HFFc6 (cell line): ENCODE results near the gene CNTN5. TPM values are rescaled to one million over a fixed set of nuclear protein-coding genes. Genes with fewer than 3 reads are reported as not detected.
"Not testable (repeated sequence)": the region's sequence is repeated elsewhere in the genome, so short reads cannot be mapped to it uniquely, and the experiment has no call there.

Experiments used
- DNase-seq: peaks from one replicate; pipeline ENCODE4 v3.0.0-alpha.2; 2018
- H3K27ac Mint-ChIP-seq: 2 replicates; pipeline ENCODE4 v1.8.0; 2020; ENCODE audit warnings: mild to moderate bottlenecking, mixed read lengths
- H3K27me3 Mint-ChIP-seq: 2 replicates; pipeline ENCODE4 v1.8.0; 2021; ENCODE audit warnings: mild to moderate bottlenecking, moderate library complexity, mixed read lengths; ENCODE audit not compliant: insufficient read depth
- H3K36me3 Mint-ChIP-seq: 2 replicates; pipeline ENCODE4 v1.8.0; 2021; ENCODE audit warnings: low read depth, mixed read lengths
- H3K4me1 Mint-ChIP-seq: 2 replicates; pipeline ENCODE4 v1.8.0; 2020; ENCODE audit warnings: low read depth, mixed read lengths
- H3K4me3 Mint-ChIP-seq: 2 replicates; pipeline ENCODE4 v1.8.0; 2020; ENCODE audit warnings: mild to moderate bottlenecking, moderate library complexity, mixed read lengths
- H3K9me3 Mint-ChIP-seq: 2 replicates; pipeline ENCODE4 v1.8.0; 2020; ENCODE audit warnings: mild to moderate bottlenecking, mixed read lengths
- total RNA-seq, 6 experiments: library from RNA; stranded (reverse); fragmentation: NEBNext Ultra II Directional; extraction: Animal tissue kit (Norgen Biotek cat#: 25700); gene quantifications; 2 replicates in 1 of 6; 3 replicates in 5 of 6; pipeline ENCODE4 v1.2.3, GENCODE V29; 2021
- TF ChIP-seq, protein P1 (sequence below): fragments of 200-600 bp; sonication (generic); IDR thresholded peaks from 2 replicates; pipeline ENCODE4 v1.5.0; 2021; ENCODE audit warnings: antibody characterized with exemption, mild to moderate bottlenecking

CNTN5 gene
- total RNA-seq, 6 experiments from 2014 or later, result not detected

DNA sequence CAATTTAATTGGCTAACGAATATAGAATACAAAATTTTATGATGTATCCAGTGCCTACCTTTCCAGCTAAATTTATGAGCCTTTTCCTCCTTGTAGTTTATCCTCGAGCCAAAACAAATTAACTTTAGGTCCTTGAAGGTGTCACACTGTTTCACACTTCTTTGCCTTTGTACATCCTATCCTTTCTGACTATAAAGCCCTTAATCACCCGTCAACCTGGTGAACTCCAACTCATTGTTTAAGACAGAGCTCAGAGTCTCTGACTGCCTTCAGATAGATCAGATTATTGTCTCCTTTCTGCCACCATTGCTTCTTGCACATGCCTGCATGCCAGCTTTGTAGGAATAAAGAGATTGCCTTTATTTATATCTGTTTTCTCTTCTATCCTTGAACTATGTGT, 58.8 kb downstream of the CNTN5 start:
- H3K27ac Mint-ChIP-seq, result no peak overlapping the region
- no peaks in the 10 kb centered on the region for H3K4me1 Mint-ChIP-seq
- no peak for DNase-seq
- TF ChIP-seq, protein P1, sequence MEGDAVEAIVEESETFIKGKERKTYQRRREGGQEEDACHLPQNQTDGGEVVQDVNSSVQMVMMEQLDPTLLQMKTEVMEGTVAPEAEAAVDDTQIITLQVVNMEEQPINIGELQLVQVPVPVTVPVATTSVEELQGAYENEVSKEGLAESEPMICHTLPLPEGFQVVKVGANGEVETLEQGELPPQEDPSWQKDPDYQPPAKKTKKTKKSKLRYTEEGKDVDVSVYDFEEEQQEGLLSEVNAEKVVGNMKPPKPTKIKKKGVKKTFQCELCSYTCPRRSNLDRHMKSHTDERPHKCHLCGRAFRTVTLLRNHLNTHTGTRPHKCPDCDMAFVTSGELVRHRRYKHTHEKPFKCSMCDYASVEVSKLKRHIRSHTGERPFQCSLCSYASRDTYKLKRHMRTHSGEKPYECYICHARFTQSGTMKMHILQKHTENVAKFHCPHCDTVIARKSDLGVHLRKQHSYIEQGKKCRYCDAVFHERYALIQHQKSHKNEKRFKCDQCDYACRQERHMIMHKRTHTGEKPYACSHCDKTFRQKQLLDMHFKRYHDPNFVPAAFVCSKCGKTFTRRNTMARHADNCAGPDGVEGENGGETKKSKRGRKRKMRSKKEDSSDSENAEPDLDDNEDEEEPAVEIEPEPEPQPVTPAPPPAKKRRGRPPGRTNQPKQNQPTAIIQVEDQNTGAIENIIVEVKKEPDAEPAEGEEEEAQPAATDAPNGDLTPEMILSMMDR, result no peak
- no peak overlapping the region for H3K4me3 Mint-ChIP-seq
- no peaks in the 10 kb centered on the region for H3K36me3 Mint-ChIP-seq
- H3K27me3 Mint-ChIP-seq, result no peaks in the 10 kb centered on the region
- H3K9me3 Mint-ChIP-seq, result peaks cover 11% of the 10 kb centered on the region

DNA sequence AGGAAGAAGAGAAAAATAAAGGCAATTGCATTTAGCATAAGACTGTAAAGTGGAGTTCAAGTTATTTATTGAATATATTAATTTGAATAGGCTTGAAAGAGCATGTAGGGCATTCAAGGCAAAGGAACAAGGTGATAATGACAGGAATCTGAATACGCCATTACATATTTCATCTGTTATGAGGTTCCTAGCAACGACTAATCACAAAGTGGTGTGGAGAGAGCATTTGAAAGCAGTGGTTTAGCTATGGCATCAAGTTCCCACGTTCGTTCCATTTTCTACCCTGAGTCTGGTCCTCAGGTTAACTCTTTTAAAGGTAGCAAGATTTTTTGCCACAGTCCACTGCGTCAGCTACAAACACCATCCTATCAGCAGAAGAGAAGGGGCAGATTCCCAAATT, 59.4 kb downstream of the CNTN5 start:
- Mint-ChIP-seq H3K4me1 (no peaks in the 10 kb centered on the region), H3K27ac (no peak overlapping the region), H3K4me3 (no peak overlapping the region), H3K27me3 (no peaks in the 10 kb centered on the region), H3K36me3 (no peaks in the 10 kb centered on the region), H3K9me3 (peaks cover 11% of the 10 kb centered on the region)
- DNase-seq, result no peak
- TF ChIP-seq, protein P1, result no peak

DNA sequence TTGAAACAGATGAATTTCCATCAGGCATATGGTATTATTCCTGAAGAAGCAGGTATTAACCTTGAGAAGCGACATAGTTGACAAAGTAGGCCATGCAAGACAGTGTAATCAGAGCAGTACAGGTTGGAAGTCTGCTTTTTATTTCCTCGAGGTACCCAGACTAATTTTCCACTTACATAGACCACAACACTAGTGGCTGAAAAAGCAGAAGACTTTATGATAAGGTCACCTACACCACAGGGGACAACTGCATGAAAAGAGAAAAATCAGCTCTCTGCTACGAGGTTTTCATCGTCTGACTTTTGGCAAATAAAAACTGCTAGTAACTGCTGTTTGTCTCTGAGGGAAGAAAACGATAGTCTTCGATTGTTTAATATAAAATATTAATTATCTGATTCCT, 77.5 kb downstream of the CNTN5 start:
- no peaks in the 10 kb centered on the region for H3K36me3 Mint-ChIP-seq
- TF ChIP-seq, protein P1, result no peak
- no peaks in the 10 kb centered on the region for H3K4me1 Mint-ChIP-seq
- no peak overlapping the region for H3K4me3 Mint-ChIP-seq
- no peak overlapping the region for H3K27ac Mint-ChIP-seq
- no peaks in the 10 kb centered on the region for H3K27me3 Mint-ChIP-seq
- peaks cover 31% of the 10 kb centered on the region for H3K9me3 Mint-ChIP-seq
- no peak for DNase-seq

DNA sequence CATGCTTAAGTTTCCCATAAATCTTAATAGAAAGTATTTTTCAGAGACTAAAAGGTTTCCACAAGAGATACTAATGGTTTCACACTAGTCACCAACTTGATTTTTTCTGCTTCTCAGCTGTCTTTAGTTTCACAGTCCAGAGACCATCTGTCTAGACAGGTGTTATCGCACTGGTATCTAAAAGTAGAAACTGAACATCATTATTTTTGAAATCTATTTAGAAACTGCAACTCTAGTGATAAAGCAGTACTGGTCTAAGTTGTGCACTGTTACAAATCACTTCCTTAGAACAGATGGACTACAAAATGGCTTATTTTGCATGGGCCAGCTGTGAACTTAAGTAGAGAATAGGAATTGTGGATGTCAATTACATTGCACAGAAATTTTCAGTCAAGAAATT, 78.0 kb downstream of the CNTN5 start:
- TF ChIP-seq, protein P1, result no peak
- H3K4me1 Mint-ChIP-seq, result no peaks in the 10 kb centered on the region
- no peaks in the 10 kb centered on the region for H3K36me3 Mint-ChIP-seq
- DNase-seq, result no peak
- no peak overlapping the region for H3K4me3 Mint-ChIP-seq
- H3K27me3 Mint-ChIP-seq, result no peaks in the 10 kb centered on the region
- H3K27ac Mint-ChIP-seq, result no peak overlapping the region
- peaks cover 36% of the 10 kb centered on the region for H3K9me3 Mint-ChIP-seq

DNA sequence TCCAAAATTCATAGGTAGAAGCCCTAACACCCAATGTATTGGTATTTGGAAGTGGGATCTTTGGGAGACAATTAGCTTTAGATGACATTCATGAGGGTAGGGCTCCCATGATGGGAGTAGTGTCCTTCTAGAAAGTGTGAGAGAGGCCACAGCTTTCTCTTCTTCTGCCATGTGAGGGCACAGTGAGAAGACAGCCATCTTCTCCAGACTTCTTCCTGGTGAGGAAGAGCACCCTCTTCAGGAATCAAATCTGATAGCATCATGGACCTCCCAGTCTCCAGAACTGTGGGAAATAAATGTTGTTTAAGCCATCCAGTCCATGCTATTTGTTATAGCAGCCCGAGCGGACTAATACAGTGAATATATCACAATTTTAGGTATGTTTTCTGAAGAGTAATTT, 96.9 kb downstream of the CNTN5 start:
- Mint-ChIP-seq H3K9me3 (peaks cover 42% of the 10 kb centered on the region), H3K27me3 (no peaks in the 10 kb centered on the region; the same call in 1 of the 2 replicates), H3K27ac (no peak overlapping the region), H3K4me1 (no peaks in the 10 kb centered on the region), H3K36me3 (no peaks in the 10 kb centered on the region), H3K4me3 (no peak overlapping the region)
- DNase-seq, result no peak
- TF ChIP-seq, protein P1, result no peak

DNA sequence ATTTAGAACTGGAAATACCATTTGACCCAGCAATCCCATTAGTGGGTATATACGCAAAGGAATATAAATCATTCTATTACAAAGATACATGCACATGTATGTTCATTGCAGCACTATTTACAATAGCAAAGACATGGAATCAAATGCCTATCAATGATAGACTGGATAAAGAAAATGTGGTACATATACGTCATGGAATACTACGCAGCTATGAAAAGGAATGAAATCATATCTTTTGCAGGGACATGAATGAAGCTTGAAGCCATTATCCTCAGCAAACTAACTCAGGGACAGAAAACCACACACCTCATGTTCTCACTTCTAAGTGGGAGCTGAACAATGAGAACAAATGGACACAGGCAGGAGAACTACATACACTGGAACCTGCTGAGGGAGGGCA, 113.1 kb downstream of the CNTN5 start:
- not testable (repeated sequence) for DNase-seq, H3K36me3 Mint-ChIP-seq, H3K27ac Mint-ChIP-seq, H3K4me1 Mint-ChIP-seq, H3K27me3 Mint-ChIP-seq, H3K4me3 Mint-ChIP-seq
- H3K9me3 Mint-ChIP-seq, result peaks cover 54% of the 10 kb centered on the region
